GM12864 (cell line): Measurements from ENCODE around the gene SDHAF1.
A peak's percentile ranks its signal among the peaks of the same experiment; 100 is the strongest.
"Not testable (repeated sequence)": the region's sequence is repeated elsewhere in the genome, so short reads cannot be mapped to it uniquely, and the experiment has no call there.

Source experiments
- DNase-seq: peaks from one replicate; pipeline ENCODE4 v3.0.0-alpha.2; 2011; ENCODE audit warnings: low read depth
- H3K4me3 ChIP-seq: 2 replicates; pipeline ENCODE4 v1.5.1; 2011; ENCODE audit warnings: mild to moderate bottlenecking, low read depth, low read length, control low read depth
- TF ChIP-seq, protein P1 (sequence below): IDR thresholded peaks from 2 replicates; pipeline ENCODE4 v1.5.1; 2011; ENCODE audit warnings: low read depth, mild to moderate bottlenecking, moderate library complexity, low read length, control low read depth, inconsistent platforms; ENCODE audit errors: missing control alignments

SDHAF1 gene

DNA sequence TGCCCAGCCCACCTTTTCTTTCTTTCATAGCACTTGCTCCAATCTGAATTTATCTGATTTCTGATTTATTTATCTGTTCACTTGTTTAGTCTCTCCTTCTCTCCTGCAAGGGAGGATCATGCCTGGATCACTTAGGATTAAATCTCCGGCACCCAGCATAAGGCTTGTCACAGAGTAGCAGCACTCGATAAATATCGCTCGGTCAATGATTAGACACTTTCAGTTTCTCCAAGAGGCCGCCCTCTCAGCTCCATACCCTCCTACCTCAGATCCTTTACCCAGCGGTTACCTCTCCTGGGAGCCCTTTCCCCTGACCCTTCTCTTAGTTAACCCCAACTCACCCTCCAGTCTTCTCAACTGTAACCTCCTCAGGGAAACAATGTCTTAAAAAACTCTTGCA, 36.3 kb downstream of the SDHAF1 start:
- DNase-seq, result no peak
- H3K4me3 ChIP-seq, result no peak overlapping the region
- TF ChIP-seq, protein P1, sequence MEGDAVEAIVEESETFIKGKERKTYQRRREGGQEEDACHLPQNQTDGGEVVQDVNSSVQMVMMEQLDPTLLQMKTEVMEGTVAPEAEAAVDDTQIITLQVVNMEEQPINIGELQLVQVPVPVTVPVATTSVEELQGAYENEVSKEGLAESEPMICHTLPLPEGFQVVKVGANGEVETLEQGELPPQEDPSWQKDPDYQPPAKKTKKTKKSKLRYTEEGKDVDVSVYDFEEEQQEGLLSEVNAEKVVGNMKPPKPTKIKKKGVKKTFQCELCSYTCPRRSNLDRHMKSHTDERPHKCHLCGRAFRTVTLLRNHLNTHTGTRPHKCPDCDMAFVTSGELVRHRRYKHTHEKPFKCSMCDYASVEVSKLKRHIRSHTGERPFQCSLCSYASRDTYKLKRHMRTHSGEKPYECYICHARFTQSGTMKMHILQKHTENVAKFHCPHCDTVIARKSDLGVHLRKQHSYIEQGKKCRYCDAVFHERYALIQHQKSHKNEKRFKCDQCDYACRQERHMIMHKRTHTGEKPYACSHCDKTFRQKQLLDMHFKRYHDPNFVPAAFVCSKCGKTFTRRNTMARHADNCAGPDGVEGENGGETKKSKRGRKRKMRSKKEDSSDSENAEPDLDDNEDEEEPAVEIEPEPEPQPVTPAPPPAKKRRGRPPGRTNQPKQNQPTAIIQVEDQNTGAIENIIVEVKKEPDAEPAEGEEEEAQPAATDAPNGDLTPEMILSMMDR, result no peak

GRCh38 chr19:36032251-36033104, 37.5 kb downstream of the SDHAF1 start, which contains the start of gene CLIP3:
Gene CLIP3 (minus strand): TSS chr19:36032873. CDS start chr19:36032357, 516 bp downstream.
- TF ChIP-seq, protein P1, result no peak
- H3K4me3 ChIP-seq, result peak within 1 kb of the TSS; percentile 39
- no peak for DNase-seq

- no peak for DNase-seq
- no peak overlapping the region for H3K4me3 ChIP-seq
- TF ChIP-seq, protein P1, result no peak
These were observed 45.5 kb downstream of the SDHAF1 start for GRCh38 chr19:36040495-36040894.

GRCh38 chr19:36041092-36041491, 46.1 kb downstream of the SDHAF1 start:
- not testable (repeated sequence) for DNase-seq, H3K4me3 ChIP-seq

- no peak overlapping the region for H3K4me3 ChIP-seq
- DNase-seq, result no peak
- TF ChIP-seq, protein P1, result no peak
These were observed 46.8 kb downstream of the SDHAF1 start for GRCh38 chr19:36041831-36042230.

DNA sequence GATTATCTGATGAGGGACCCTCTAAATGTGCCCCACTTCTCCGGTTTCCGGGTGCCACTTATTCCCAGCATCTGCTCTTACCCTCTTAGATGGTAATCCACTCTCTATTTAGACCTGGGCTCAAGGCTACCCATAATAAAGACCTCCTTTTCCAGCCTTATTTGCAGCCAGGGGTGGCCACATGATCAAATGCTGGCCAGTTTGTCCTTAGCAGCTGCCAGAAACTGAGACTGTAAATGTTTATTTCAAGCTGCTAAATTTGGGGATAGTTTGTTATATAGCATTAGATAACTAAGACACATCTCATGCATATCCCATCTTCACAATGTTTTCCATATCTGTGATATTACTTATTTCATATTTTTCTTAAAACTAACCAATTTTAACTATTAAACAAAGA, 49.0 kb downstream of the SDHAF1 start:
- no peak for DNase-seq
- TF ChIP-seq, protein P1, result no peak
- no peak overlapping the region for H3K4me3 ChIP-seq
